Ectodermal cell (in vitro differentiated cells): ENCODE results near the gene CREM. TPM values are rescaled to one million over a fixed set of nuclear protein-coding genes. Genes with fewer than 3 reads are reported as not detected.
"Not testable (repeated sequence)": the region's sequence is repeated elsewhere in the genome, so short reads cannot be mapped to it uniquely, and the experiment has no call there.

Experiments
- H3K27ac ChIP-seq: 2 replicates; pipeline ENCODE4 v1.7.0; 2013; ENCODE audit warnings: mild to moderate bottlenecking, low read depth, low read length; ENCODE audit not compliant: insufficient read depth, poor library complexity, severe bottlenecking
- H3K27me3 ChIP-seq: 2 replicates; pipeline ENCODE4 v1.7.0; 2013; ENCODE audit warnings: mild to moderate bottlenecking, low read length; ENCODE audit not compliant: insufficient read depth, control insufficient read depth, poor library complexity, severe bottlenecking
- H3K36me3 ChIP-seq: one replicate; pipeline ENCODE4 v1.7.0; 2013; ENCODE audit warnings: low read length; ENCODE audit not compliant: control insufficient read depth, insufficient read depth
- H3K4me1 ChIP-seq: one replicate; pipeline ENCODE4 v1.7.0; 2013; ENCODE audit warnings: low read length; ENCODE audit not compliant: control insufficient read depth, insufficient read depth
- H3K4me3 ChIP-seq: 2 replicates; pipeline ENCODE4 v1.7.0; 2013; ENCODE audit warnings: low read depth, low read length, control low read depth; ENCODE audit not compliant: insufficient read depth
- H3K9me3 ChIP-seq: 2 replicates; pipeline ENCODE4 v1.7.0; 2013; ENCODE audit warnings: mild to moderate bottlenecking, low read length, moderate library complexity; ENCODE audit not compliant: control insufficient read depth
- WGBS, 2 experiments: methylation state at CpG; one replicate each; pipeline ENCODE4 v1.1.7; 2013; ENCODE audit warnings: missing lambda C conversion rate in 2 of 2; 5-methylcytosine and 5-hydroxymethylcytosine counted together
- polyA plus RNA-seq, 4 experiments: library from polyadenylated mRNA; stranded (reverse); fragments of 50-300 nt; gene quantifications; one replicate each; pipeline ENCODE4 v1.2.3, GENCODE V29; 2013

Gene CREM
- 53.0 TPM for polyA plus RNA-seq (2013, experiment 1 of 4)
- 48.6 TPM for polyA plus RNA-seq (2013, experiment 2 of 4)
- polyA plus RNA-seq (2013, experiment 3 of 4): 43.0 TPM
- polyA plus RNA-seq (2013, experiment 4 of 4): 52.2 TPM

DNA sequence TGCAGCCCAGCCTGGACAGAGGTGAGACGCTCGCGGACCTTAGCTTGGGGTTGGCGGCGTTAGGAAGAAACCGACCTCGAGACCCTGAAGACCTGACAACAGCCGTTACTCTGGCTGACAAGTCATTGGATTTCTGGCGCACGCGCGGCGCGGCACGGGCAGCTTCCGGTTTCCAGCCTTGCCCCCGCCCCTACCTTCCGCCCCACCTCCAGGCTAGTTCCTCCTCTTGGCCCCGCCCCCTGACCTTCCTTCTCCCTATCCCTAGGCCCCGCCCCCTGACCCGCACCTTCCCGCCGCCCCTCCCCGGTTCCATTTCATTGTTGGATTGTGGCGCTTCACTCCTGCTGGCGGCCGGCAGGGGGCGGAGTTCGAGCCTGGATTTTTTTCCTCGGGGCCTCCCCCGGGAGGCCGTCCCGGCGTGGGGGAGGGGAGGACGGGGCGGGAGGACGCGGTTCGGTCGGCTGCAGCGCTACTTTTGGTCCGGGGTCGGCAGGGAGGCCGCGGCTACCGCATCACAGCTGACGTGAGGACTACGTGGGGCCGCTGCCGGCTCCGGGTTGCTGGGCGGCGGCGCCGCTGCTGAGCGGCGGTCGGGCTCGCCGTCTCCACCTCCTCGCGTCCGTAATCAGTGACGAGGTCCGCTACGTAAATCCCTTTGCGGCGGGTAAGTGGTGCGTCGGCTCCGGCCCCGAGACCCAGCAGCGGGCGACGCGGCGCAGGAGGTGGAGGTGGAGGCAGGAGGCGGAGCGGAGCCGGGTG, at the start of gene CREM:
CREM (plus strand) TSS at position 317 of the 759 bp plus-strand sequence. CDS start 10,990 bp downstream, outside the sequence.
- 1% methylated on average over 80 of the region's 80 CpGs for WGBS, 2 experiments
- H3K4me1 ChIP-seq: no peaks in the 10 kb centered on the region
- peak within 1 kb of the TSS; percentile 98 for H3K27ac ChIP-seq
- H3K4me3 ChIP-seq: peak within 1 kb of the TSS; percentile 82
- no peaks in the 10 kb centered on the region for H3K36me3 ChIP-seq
- H3K9me3 ChIP-seq: no peaks in the 10 kb centered on the region
- no peaks in the 10 kb centered on the region for H3K27me3 ChIP-seq

DNA sequence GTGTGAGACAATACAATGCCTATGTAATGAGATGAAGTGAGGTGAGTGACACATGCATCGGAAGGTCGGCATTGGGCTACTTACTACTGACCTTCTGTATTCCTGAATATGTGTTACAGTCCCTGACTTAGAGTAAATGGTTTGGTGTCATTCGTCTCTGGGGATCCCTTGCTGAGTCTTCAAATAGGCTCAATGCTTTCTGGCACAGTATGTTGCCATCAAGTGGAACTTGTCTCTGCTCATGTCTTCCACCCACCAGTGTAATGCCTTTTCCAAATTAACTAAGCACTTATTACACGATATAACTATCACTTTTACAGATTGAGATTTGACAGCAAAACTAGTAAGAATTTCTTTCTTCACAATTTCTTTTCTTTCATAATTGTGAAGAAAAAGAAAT, 47.4 kb upstream of the CREM start:
- no peaks in the 10 kb centered on the region for H3K27me3 ChIP-seq
- no peak overlapping the region for H3K27ac ChIP-seq
- WGBS, 2 experiments: 81 to 88% methylated on average over 4 of the region's 4 CpGs
- H3K4me3 ChIP-seq: no peak overlapping the region
- H3K36me3 ChIP-seq: no peaks in the 10 kb centered on the region
- no peaks in the 10 kb centered on the region for H3K4me1 ChIP-seq
- H3K9me3 ChIP-seq: no peaks in the 10 kb centered on the region

DNA sequence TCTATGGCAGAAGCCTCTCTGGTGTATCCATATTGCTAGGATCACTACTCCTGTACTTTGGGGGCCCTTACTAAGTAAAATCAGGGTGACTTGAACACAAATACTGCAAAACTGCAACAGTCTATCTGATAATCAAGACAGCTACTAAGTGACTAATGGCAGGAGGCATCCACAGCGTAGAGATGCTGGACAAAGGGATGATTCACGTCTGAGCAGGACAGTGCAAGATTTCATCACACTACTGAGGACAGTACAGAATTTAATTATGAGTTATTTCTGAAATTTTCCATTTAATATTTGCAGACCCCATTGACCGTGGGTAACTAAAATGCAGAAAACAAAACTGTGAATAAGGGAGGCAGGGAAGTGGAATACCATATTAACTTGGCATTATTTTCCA, 46.9 kb upstream of the CREM start:
- Histone ChIP-seq H3K9me3 (no peaks in the 10 kb centered on the region), H3K27ac (no peak overlapping the region), H3K36me3 (no peaks in the 10 kb centered on the region), H3K4me1 (no peaks in the 10 kb centered on the region), H3K27me3 (no peaks in the 10 kb centered on the region), H3K4me3 (no peak overlapping the region)
- 83 to 98% methylated on average over 3 of the region's 3 CpGs for WGBS, 2 experiments

DNA sequence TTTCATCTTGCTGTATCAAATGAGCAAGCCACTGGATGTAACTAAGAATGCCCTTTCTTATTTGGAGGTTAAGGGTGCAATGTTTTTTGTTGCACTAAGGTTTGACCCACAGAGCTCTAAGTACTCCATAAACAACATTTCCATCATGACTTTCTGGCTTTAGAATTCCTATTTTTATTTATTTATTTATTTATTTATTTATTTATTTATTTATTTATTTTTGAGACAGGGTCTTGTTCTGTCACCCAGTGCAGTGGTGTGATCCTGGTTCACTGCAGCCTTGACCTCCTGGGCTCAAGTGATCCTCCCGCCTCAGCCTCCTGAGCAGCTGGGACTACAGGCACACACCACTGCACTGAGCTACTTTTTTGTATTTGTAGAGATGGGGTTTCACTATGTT, 46.4 kb upstream of the CREM start:
- H3K27ac ChIP-seq, H3K9me3 ChIP-seq: not testable (repeated sequence)
- 95 to 96% methylated on average over 1 of the region's 1 CpG for WGBS, 2 experiments

DNA sequence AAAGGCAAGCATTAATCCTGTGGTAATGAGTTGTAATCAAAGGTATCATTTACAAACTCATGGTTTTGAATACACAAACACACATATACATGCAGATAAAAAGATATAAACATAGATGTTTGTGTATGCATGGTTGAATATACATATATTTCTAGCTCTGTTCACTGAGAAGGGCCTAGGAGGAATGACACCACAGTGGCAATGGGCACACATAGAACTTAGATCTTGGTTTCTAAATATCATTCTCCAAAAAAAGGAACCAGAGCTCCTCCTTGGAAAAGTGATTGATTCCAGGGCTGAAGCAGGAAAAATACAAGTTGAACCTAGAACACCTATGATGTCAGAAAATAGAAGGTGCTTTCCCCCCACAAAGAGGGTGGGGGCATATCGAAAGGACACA, 43.4 kb upstream of the CREM start:
- Histone ChIP-seq H3K9me3 (no peaks in the 10 kb centered on the region), H3K4me3 (no peak overlapping the region), H3K36me3 (no peaks in the 10 kb centered on the region), H3K4me1 (no peaks in the 10 kb centered on the region), H3K27me3 (no peaks in the 10 kb centered on the region), H3K27ac (no peak overlapping the region)
- 100% methylated on average over 1 of the region's 1 CpG for WGBS, 2 experiments

More for the DNA sequence above, 46.4 kb upstream of the CREM start:
- not testable (repeated sequence) for H3K36me3 ChIP-seq, H3K4me3 ChIP-seq, H3K27me3 ChIP-seq, H3K4me1 ChIP-seq

DNA sequence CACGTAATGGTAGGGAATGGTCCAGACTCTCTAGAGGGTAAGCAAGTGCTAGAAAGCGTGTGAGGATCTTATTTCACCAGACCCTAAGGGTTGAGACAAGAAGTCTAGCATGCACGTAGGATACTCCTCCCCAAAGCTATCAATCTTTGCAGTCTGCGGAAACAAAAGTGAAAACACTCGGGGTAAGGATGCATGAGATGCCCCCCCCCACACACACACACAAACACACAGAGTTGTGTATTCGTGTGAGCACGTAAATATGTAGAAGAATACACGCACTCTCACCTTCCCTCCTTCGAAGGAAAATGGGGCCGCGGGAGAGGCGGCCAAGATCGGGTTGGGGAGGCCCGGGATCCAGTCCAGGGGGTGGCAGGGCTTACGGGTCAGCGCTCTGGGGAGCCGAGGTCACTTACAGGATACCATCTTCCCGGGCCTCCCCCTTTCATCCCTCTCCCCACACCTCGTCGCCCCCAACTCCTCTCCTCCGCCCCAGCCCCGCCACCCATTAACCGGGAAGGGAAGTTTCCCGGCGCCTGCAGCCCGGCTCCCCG, 37.0 kb upstream of the CREM start:
- H3K27ac ChIP-seq: no peak overlapping the region
- no peaks in the 10 kb centered on the region for H3K9me3 ChIP-seq
- H3K36me3 ChIP-seq: no peaks in the 10 kb centered on the region
- 1 to 2% methylated on average over 24 to 27 of the region's 27 CpGs for WGBS, 2 experiments
- no peaks in the 10 kb centered on the region for H3K27me3 ChIP-seq
- H3K4me1 ChIP-seq: no peaks in the 10 kb centered on the region
- peak overlapping the region; percentile 90 for H3K4me3 ChIP-seq

DNA sequence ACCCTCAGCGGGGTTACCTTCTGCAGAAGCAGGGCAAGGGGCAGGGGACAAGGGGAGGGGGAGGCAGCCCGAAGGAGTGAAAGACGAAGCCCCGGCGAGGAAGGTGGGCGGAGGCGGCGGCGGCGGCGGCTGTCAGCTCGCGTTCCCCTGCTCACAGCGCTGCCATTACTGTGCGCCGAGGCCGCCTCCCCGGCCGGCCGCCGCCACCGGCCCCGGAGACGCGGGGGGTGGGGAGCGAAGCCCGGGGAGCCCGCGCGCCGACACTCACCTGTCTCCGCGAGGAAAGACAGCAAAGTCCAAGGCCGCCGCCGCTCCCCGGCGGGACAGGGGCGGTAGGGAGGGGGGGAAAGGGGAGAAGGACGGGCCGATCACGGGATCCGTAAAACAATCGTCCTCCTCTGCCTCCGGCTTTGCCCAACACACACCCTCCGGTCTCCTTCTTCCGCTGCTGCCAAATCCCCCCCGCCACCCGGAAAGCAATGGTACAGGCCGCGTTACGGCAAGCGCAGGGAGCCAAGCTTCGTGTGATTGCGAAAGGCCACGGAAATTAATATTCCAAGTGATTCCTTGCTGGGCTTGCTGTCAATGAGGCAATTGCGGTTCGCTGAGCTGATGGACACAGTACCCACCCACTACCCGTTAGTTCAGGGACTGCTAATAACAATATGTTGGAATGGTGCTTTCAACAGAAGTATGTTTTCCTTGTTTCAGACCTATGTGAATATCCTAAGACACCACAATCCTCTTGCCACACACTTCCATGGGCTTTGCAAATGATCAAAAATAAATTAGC, 36.3 kb upstream of the CREM start, which contains the start of gene CUL2:
CUL2 (minus strand) TSS at position 180 of the 793 bp plus-strand sequence. CDS start 19,024 bp downstream, outside the sequence.
- H3K27me3 ChIP-seq: no peaks in the 10 kb centered on the region
- WGBS, 2 experiments: 0% methylated on average over 59 of the region's 59 CpGs

DNA sequence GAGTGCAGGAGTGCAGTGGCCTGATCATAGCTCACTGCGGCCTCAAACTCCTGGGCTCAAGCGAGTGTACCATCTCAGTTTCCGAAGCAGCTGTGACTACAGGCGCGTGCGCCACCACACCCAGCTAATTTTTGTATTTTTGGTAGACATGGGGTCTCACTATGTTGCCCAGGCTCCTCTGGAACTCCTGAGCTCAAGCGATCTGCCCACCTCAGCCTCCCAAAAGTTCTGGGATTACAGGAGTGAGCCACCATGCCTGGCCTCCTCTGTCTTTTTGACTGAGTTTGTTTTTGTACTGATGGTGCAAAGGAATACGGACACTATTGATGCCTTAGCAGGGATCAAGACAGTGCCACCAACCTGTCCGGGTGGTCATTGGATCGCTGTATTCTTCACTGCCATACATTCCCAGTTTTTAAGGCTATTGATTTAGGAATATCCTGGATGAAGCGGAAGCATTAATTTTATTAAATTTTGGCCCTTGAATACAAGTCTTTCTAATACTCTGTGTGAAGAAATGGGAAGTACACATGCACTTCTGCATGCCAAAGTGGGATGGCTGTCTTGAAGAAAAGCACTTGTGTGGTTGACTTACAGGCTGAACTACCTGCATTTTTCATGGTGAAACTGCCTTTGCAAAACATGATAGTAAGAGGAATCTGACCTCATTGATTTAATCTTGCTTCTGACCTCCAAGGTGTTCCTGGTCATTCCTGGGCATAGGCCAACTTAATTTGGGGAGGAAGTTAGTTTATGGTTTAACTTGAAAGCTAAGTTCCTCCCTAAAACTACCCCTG, 34.5 kb upstream of the CREM start:
- H3K4me1 ChIP-seq: no peaks in the 10 kb centered on the region
- no peak overlapping the region for H3K4me3 ChIP-seq
- 88 to 92% methylated on average over 11 of the region's 11 CpGs for WGBS, 2 experiments
- H3K27me3 ChIP-seq: no peaks in the 10 kb centered on the region
- no peak overlapping the region for H3K27ac ChIP-seq
- H3K36me3 ChIP-seq: no peaks in the 10 kb centered on the region
- H3K9me3 ChIP-seq: no peaks in the 10 kb centered on the region

More for the DNA sequence above, 36.3 kb upstream of the CREM start, which contains the start of gene CUL2:
- no peaks in the 10 kb centered on the region for H3K36me3 ChIP-seq
- peak within 1 kb of the TSS; percentile 74 for H3K27ac ChIP-seq
- H3K4me3 ChIP-seq: peak within 1 kb of the TSS; percentile 90
- no peaks in the 10 kb centered on the region for H3K9me3 ChIP-seq
- no peaks in the 10 kb centered on the region for H3K4me1 ChIP-seq

DNA sequence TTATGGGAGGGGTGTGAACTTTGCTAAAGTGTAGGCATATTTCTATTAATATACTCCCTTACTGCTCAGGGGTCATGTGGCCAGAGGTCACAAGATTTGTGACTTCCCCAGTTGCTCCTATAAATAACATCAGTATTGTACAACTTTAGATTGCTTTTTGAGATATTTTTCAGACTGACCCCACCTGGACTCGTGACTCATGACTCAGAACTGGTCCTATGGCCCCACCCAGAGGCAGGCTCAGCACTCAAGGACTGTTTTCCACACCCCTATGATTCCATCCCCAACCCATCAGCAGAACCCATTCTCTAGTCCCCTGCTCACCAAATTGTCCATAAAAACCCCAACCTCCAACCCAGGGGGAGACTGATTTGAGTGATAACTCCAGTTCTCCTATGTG, 33.8 kb upstream of the CREM start:
- 76 to 87% methylated on average over 1 of the region's 1 CpG for WGBS, 2 experiments
- no peaks in the 10 kb centered on the region for H3K36me3 ChIP-seq

More for the DNA sequence above, 33.8 kb upstream of the CREM start:
- H3K27me3 ChIP-seq: no peaks in the 10 kb centered on the region
- no peaks in the 10 kb centered on the region for H3K9me3 ChIP-seq
- no peak overlapping the region for H3K4me3 ChIP-seq
- no peak overlapping the region for H3K27ac ChIP-seq
- H3K4me1 ChIP-seq: no peaks in the 10 kb centered on the region
